Fibroblast of mammary gland (primary cell): ENCODE measurements around the gene FOXN1.

Experiments
- DNase-seq: peaks from one replicate; pipeline ENCODE4 v3.0.0-alpha.2; 2010; ENCODE audit warnings: low read depth
- H3K4me3 ChIP-seq: 2 replicates; pipeline ENCODE4 v1.5.1; 2011; ENCODE audit warnings: low read depth, mild to moderate bottlenecking, low read length, moderate library complexity; ENCODE audit not compliant: control insufficient read depth
- TF ChIP-seq, protein P1 (sequence below): conservative IDR thresholded peaks from 2 replicates; pipeline ENCODE4 v1.5.1; 2011; ENCODE audit warnings: low read depth, low read length, inconsistent platforms; ENCODE audit not compliant: control insufficient read depth, insufficient read depth

FOXN1 gene

DNA sequence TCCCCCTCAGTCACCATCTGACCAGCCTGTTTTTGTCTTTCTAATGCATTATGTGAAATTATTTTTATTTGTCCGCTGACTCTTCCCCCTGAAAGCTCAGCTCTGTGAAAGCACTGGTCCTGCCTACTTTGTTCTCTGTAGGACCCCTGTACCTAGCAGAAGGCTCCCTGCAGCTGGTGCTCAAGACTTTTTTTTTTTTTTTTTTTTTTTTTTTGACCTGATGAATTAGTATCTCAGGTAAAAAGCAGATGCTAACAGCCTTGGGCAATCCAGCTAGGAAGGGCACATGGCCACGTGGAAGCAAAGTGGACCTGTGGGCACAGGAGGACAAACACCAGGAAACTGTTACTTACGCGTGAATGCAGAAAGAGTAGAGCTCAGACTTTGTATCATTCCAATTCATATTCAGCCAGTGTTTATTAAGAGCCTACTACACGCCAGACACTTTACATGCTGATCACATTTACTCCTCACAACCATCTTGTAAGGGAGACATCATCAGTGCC lies 46.9 kb downstream of the FOXN1 start:
- DNase-seq = no peak
- no peak overlapping the region for H3K4me3 ChIP-seq
- TF ChIP-seq, protein P1, sequence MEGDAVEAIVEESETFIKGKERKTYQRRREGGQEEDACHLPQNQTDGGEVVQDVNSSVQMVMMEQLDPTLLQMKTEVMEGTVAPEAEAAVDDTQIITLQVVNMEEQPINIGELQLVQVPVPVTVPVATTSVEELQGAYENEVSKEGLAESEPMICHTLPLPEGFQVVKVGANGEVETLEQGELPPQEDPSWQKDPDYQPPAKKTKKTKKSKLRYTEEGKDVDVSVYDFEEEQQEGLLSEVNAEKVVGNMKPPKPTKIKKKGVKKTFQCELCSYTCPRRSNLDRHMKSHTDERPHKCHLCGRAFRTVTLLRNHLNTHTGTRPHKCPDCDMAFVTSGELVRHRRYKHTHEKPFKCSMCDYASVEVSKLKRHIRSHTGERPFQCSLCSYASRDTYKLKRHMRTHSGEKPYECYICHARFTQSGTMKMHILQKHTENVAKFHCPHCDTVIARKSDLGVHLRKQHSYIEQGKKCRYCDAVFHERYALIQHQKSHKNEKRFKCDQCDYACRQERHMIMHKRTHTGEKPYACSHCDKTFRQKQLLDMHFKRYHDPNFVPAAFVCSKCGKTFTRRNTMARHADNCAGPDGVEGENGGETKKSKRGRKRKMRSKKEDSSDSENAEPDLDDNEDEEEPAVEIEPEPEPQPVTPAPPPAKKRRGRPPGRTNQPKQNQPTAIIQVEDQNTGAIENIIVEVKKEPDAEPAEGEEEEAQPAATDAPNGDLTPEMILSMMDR = no peak

DNA sequence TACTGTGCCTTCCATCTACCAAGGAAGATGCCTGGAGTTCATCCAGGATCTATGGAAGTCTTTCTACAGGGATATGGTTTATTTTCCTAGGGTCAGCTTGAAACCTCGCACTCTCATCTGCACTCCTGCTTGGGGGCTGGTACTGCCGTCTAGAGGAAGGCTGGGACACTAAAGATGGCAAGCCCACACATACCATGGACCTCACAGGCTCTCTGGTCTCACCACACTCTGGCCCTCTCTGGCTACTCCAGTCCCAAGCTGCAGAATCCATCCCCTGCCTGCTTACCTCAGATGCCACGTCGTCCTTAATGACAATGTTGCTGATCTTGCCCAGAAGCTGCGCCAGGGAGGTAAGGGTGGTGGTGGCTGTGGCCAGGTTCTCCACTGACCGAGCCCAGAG lies 48.4 kb downstream of the FOXN1 start:
- TF ChIP-seq, protein P1 = no peak
- DNase-seq = no peak
- no peak overlapping the region for H3K4me3 ChIP-seq

DNA sequence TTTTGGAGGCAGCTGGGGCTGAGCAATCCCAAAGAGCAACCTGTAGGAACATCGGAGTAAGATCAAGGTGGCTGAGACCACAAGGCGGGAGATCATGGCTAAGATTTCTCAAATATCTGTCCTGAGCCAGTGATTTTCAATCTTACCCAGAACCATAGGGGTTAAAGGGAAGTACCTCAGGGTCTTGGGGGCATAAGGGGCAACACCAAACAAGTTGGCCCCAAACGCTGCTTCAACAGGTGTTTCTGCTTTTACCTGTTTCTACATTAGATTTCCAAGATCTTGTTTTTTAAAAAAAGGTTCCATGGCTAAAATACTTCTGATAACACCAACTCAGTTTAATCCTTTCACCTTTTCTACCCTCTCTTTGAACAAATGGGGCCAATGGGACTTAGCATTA lies 48.9 kb downstream of the FOXN1 start:
- no peak for DNase-seq
- TF ChIP-seq, protein P1 = no peak

DNA sequence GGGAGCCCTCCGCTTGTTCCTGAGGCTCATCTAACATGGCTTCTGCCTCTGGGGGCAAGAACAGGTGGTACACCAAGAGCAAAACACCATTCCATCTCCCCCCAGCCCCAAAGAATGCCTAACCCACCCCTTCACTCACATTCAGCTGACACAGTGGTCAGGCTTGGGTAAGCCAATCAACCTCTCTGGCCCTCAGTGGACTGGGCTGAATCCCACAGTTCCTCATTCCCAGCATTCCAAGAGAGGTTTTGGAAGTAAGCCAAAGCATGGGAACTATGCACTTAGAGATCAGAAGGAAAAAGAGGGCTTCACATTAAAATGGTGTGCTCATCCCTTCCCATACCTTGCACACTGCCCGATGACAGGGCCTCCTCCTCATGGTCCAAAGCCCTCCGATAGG lies 57.3 kb downstream of the FOXN1 start:
- peak; percentile 17 for DNase-seq
- H3K4me3 ChIP-seq = no peak overlapping the region
- TF ChIP-seq, protein P1 = no peak

More for the DNA sequence above, 48.9 kb downstream of the FOXN1 start:
- H3K4me3 ChIP-seq = no peak overlapping the region

DNA sequence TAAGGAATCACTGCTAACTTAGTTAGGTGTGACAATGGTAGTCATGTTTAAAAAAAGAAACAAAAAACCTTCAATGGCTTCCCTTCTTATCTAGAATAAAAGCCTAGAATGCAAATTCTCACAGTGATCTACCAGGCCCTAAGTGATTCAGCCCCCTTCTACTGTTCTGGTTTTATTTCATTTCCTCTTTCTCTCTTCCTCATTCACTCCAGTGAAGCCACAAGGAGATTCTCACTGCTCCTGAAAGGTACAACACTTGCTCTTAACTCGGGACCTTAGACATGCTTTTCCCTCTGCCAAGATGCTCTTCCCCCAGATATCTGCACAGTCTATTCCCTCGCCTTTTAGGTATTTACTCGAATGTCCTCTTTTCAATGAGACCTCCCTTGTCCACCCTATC lies 61.5 kb downstream of the FOXN1 start:
- TF ChIP-seq, protein P1 = no peak
- H3K4me3 ChIP-seq = no peak overlapping the region
- DNase-seq = no peak

DNA sequence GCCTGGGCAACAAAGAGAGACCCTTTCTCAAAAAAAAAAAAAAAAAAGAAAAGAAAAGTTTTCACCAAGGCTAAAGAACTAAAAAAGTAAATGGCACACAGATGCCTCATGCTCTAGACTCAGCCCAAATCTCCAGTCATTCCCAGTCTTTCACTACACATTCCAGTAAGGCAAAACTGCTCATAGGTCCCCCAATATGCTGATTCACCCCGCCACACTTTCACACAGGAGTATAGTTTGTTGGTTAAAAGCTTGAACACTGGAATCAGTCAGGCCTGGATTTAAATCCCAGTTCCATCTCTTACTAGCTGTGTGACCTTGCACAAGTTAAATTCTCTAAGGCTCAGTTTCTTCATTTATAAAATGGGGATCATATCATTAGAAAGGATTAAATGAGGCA lies 63.3 kb downstream of the FOXN1 start:
- TF ChIP-seq, protein P1 = no peak
- H3K4me3 ChIP-seq = no peak overlapping the region
- DNase-seq = no peak
